A549 treated with AZD9567 at 1 μM for 4 hours (cell line): ENCODE results near the gene ASCL4. TPM values are rescaled to one million over a fixed set of nuclear protein-coding genes. Genes with fewer than 3 reads are reported as not detected.

ENCODE experiments used
- total RNA-seq: library from RNA; stranded (reverse); fragments of 200-300 nt; extraction: Qiagen RNA extraction; gene quantifications from 5 replicates; pipeline ENCODE4 v1.2.3, GENCODE V29; 2022; ENCODE audit not compliant: insufficient read depth

Gene ASCL4, protein sequence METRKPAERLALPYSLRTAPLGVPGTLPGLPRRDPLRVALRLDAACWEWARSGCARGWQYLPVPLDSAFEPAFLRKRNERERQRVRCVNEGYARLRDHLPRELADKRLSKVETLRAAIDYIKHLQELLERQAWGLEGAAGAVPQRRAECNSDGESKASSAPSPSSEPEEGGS
- total RNA-seq, result not detected in 5 replicates

DNA sequence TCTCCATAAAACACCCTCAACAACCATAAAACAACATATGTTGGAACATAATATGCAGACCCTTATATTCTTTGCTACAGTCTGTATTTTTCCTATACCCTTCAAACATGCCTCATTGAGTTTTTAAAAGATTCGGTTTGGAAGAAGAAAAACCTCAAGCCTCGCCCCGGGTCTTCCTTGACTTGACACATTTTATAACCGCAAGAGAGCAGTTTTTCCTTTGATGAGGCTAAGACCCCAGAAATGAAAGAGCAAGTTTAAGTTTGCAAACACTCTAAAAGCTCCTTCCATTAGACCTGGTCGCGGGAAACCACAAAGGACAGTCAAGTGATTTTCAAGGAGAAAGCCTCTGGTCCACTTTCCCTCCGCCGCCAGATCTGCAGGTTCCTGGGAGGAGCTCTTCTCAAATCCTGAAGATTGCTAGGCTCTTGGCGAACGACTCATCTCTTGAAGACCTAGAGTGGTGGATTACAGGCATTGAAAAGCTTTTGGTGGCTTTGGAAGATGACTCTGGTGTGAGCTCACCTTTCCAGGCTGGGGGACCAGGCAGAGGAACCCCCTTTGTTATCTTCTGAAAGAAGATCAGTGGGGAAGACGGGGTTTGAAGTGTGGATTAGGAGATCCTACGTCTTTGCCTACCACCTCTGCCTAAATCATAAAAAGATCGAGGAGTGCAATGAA lies at the start of gene ASCL4:
Gene ASCL4 (plus strand): TSS at position 356 of the 681 bp plus-strand sequence. CDS start 515 bp downstream, outside the sequence.

DNA sequence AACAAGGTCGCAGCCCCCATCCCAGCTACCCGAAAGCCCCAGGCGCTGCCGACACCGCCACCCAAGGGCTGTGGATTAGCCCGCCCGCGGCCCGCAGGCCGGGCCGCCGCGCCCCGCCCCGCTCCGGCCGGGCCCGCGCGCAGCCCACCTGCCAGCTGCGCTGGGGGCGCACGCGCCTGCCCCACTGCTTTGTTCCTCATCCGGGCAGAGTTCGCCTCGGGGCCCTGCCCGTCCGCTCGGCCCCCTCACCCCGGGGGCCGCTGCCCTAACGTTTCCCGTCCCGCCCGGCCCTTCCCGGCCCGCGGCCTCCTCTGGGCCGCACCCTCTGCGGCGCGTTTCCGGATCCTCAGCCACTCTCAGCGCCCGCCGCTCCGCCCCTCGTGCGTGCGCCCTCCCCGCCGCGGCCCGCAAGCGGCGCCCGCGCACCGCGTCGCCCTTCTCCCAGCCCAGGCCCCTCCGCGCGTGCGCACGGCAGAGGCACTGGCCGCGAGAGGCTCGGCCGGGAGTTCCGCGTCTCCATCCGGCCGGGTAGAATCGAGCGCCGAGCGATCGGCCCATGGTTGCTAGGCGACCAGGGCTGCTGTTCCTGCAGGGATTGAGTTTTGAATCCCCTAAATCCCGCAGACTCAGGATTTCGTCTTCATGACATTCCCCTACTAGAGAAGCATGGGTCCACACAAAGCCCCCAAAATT lies 13.5 kb upstream of the ASCL4 start, which contains the start of gene PRDM4:
Gene PRDM4 (minus strand): TSS at position 329 of the 693 bp plus-strand sequence. CDS start 622 bp downstream, outside the sequence.

Other genes with a start within 250 kb of the ASCL4 start
- 93.9 to 106 TPM (median 95.5 TPM) in 5 replicates for gene PWP1, start 88.9 kb upstream of the ASCL4 start, total RNA-seq
- gene PRDM4, start 13.6 kb upstream of the ASCL4 start, total RNA-seq, result 18.6 to 21.2 TPM (median 20.5 TPM) in 5 replicates